Endothelial cell of umbilical vein (primary cell): ENCODE data around the gene VAC14. TPM values are rescaled to one million over a fixed set of nuclear protein-coding genes. Genes with fewer than 3 reads are reported as not detected.

ENCODE experiments used
- BruUV-seq: library from RNA; stranded (reverse); fragments of 400-500 nt; replicated peaks from 2 replicates; lab custom pipeline; 2021; lab: Mats Ljungman, UMichigan
- CTCF ChIA-PET: fragments of 300-600, 350-600 bp; sonication (Branson Sonifier 250); formaldehyde crosslinking; loops from one replicate; lab custom pipeline; 2021; ENCODE audit warnings: antibody characterized with exemption, inconsistent platforms; lab: Charles Lee
- POLR2A ChIA-PET: fragments of 300-600, 350-600 bp; sonication (Branson Sonifier 250); formaldehyde crosslinking; loops from one replicate; lab custom pipeline; 2021; ENCODE audit warnings: antibody characterized with exemption, inconsistent platforms; lab: Charles Lee
- DNase-seq: peaks from one replicate; pipeline ENCODE4 v3.0.0-alpha.2; 2011; ENCODE audit warnings: low read depth, low spot score
- FAIRE-seq: peaks from 2 replicates; lab custom pipeline; 2011; peaks lifted over from hg19 to GRCh38; lab: Jason Lieb, UNC
- H2AFZ ChIP-seq: 2 replicates; pipeline ENCODE4 v1.6.0; 2012; ENCODE audit warnings: low read depth, low read length, control low read depth, inconsistent platforms
- H3K27ac ChIP-seq: 2 replicates; pipeline ENCODE4 v1.5.1; 2011; ENCODE audit warnings: low read depth, mild to moderate bottlenecking, control low read depth, low read length, moderate library complexity; ENCODE audit not compliant: insufficient read depth
- H3K27me3 ChIP-seq, 2 experiments: 2 replicates each; pipeline versions ENCODE4 v1.6.0 to v1.6.1; 2011; ENCODE audit warnings: low read length in 2 of 2, mixed read lengths in 1 of 2; ENCODE audit not compliant: control insufficient read depth in 2 of 2, insufficient read depth in 2 of 2
- H3K36me3 ChIP-seq, 2 experiments: 2 replicates in 1 of 2; 3 replicates in 1 of 2; pipeline ENCODE4 v1.5.1; 2011; ENCODE audit warnings: low read length in 2 of 2, mild to moderate bottlenecking in 1 of 2, moderate library complexity in 1 of 2; ENCODE audit not compliant: control insufficient read depth in 2 of 2, insufficient read depth in 2 of 2; ENCODE audit errors: extremely low read depth in 1 of 2
- H3K4me1 ChIP-seq: 3 replicates; pipeline ENCODE4 v1.5.1; 2011; ENCODE audit warnings: mild to moderate bottlenecking, low read length; ENCODE audit not compliant: control insufficient read depth, insufficient read depth; ENCODE audit errors: extremely low read depth
- H3K4me2 ChIP-seq: 2 replicates; pipeline ENCODE4 v1.6.1; 2011; ENCODE audit warnings: low read length, control low read depth, mixed read lengths; ENCODE audit not compliant: insufficient read depth
- H3K4me3 ChIP-seq, 3 experiments: fragments of 200-600 bp in 1 of 3; sonication (generic), shearing (Covaris generic) in 1 of 3; replicated peaks in 1 of 3; 2 replicates each; pipeline ENCODE4 v1.5.1; 2011 to 2016; ENCODE audit warnings: control low read depth in 3 of 3, low read length in 3 of 3, mild to moderate bottlenecking in 2 of 3, inconsistent platforms in 1 of 3, low read depth in 1 of 3, moderate library complexity in 1 of 3; ENCODE audit not compliant: insufficient read depth in 1 of 3
- H3K79me2 ChIP-seq: 2 replicates; pipeline ENCODE4 v1.6.0; 2012; ENCODE audit warnings: low read length, inconsistent platforms; ENCODE audit not compliant: control insufficient read depth, insufficient read depth
- H3K9ac ChIP-seq: replicated peaks from 2 replicates; pipeline ENCODE3; 2011; ENCODE audit warnings: low read length, control low read depth; ENCODE audit not compliant: insufficient read depth; ENCODE audit errors: extremely low read depth
- H3K9me1 ChIP-seq: replicated peaks from 3 replicates; pipeline ENCODE4 v1.6.0; 2011; ENCODE audit warnings: mild to moderate bottlenecking, low read length; ENCODE audit not compliant: control insufficient read depth, insufficient read depth; ENCODE audit errors: extremely low read depth
- H3K9me3 ChIP-seq: replicated peaks from 2 replicates; pipeline ENCODE4 v1.5.1; 2012; ENCODE audit warnings: low read length, inconsistent platforms; ENCODE audit not compliant: control insufficient read depth, insufficient read depth
- H4K20me1 ChIP-seq: replicated peaks from 2 replicates; pipeline ENCODE3; 2011; ENCODE audit warnings: mild to moderate bottlenecking, low read length; ENCODE audit not compliant: control insufficient read depth, insufficient read depth; ENCODE audit errors: extremely low read depth
- CTCF ChIP-seq, 2 donors: IDR thresholded peaks; 1 replicate in 1 of 2; 2 replicates in 1 of 2; pipeline ENCODE4 v1.5.1; 2011; ENCODE audit warnings: low read length in 2 of 2, mild to moderate bottlenecking in 2 of 2, moderate library complexity in 2 of 2, control low read depth in 1 of 2, inconsistent platforms in 1 of 2, low read depth in 1 of 2; ENCODE audit not compliant: insufficient read depth in 1 of 2; ENCODE audit errors: extremely low read depth in 1 of 2
- EZH2 ChIP-seq: IDR thresholded peaks from 2 replicates; pipeline ENCODE4 v1.6.1; 2012; ENCODE audit warnings: borderline replicate concordance, low read depth, mild to moderate bottlenecking, moderate library complexity, low read length, inconsistent platforms; ENCODE audit not compliant: severe bottlenecking
- FOS ChIP-seq: IDR thresholded peaks from 2 replicates; pipeline ENCODE4 v1.6.1; 2011; ENCODE audit warnings: mild to moderate bottlenecking, low read length, moderate library complexity, borderline replicate concordance; ENCODE audit not compliant: insufficient read depth
- GATA2 ChIP-seq: IDR thresholded peaks from 2 replicates; pipeline ENCODE4 v1.7.0; 2011; ENCODE audit warnings: low read depth, mild to moderate bottlenecking, moderate library complexity, mixed read lengths, low read length; ENCODE audit not compliant: insufficient read length, insufficient read depth
- JUN ChIP-seq: IDR thresholded peaks from 2 replicates; pipeline ENCODE4 v1.6.1; 2011; ENCODE audit warnings: borderline replicate concordance, low read depth; ENCODE audit not compliant: insufficient read length, insufficient read depth
- MAX ChIP-seq: IDR thresholded peaks from 2 replicates; pipeline ENCODE4 v1.6.1; 2011; ENCODE audit not compliant: insufficient read depth, insufficient read length
- MYC ChIP-seq: IDR thresholded peaks from one replicate; pipeline ENCODE4 v1.6.1; 2011; ENCODE audit warnings: mild to moderate bottlenecking, low read depth, low read length
- POLR2A ChIP-seq: IDR thresholded peaks from 2 replicates; pipeline ENCODE4 v1.6.1; 2012; ENCODE audit warnings: low read depth, mild to moderate bottlenecking, control low read depth, low read length
- POLR2AphosphoS5 ChIP-seq: IDR thresholded peaks from 2 replicates; pipeline ENCODE4 v1.6.1; 2012; ENCODE audit warnings: low read depth, mild to moderate bottlenecking, control low read depth, low read length, moderate library complexity; ENCODE audit not compliant: insufficient read depth
- dilution Hi-C: fragments of 300-500 bp; cut with MboI; formaldehyde crosslinking; loops from one replicate; pipeline ENCODE4 v1.15.0; 2019; ENCODE audit warnings: low sequenced_read_pairs; ENCODE audit not compliant: extremely low pct_ligation_motif_present
- intact Hi-C: fragments of 100-400 bp; cut with micrococcal nuclease; formaldehyde crosslinking; loops from one replicate; pipeline ENCODE4 v1.10.0; 2022
- polyA plus RNA-seq, 4 experiments: library from polyadenylated mRNA; depleted of rRNA in 3 of 4; stranded (reverse) in 3 of 4; unstranded in 1 of 4; fragments of >200 nt; gene quantifications; 2 replicates each; pipeline versions ENCODE4 v1.2.1 to v1.2.3, GENCODE V29; 2011 to 2012; ENCODE audit warnings: missing spikeins in 1 of 4
- total RNA-seq: library from RNA; stranded (reverse); gene quantifications from 2 replicates; pipeline ENCODE4 v1.2.3, GENCODE V29; 2021

VAC14 gene
- total and polyA plus RNA-seq, 2 donors (not counting 3 experiments of a cell fraction or from before 2014, with no cell fraction given): 37.6 to 57.9 TPM

- Histone ChIP-seq H2AFZ (no peak overlapping the region), H3K27ac (no peak overlapping the region), H3K79me2 (peaks cover 2% of the 10 kb centered on the region), H3K9me3 (no peaks in the 10 kb centered on the region), H3K27me3 (no peaks in the 10 kb centered on the region), H3K9ac (no peak overlapping the region), H3K36me3 (no peaks in the 10 kb centered on the region), H3K9me1 (no peaks in the 10 kb centered on the region), H3K4me3 (no peak overlapping the region), H3K4me1 (peaks cover 31% of the 10 kb centered on the region), H4K20me1 (no peaks in the 10 kb centered on the region), H3K4me2 (no peak overlapping the region)
- TF ChIP-seq MAX (no peak), GATA2 (no peak), JUN (no peak), CTCF (IDR thresholded peaks at IDR 0.05; ENCODE audit: extremely low read depth in 1 of 2, insufficient read depth in 1 of 2, low read depth in 1 of 2, low read length in 2 of 2) (no peak), FOS (no peak), MYC (no peak), POLR2A (no peak), EZH2 (no peak), POLR2AphosphoS5 (no peak)
- ChIA-PET POLR2A (no interaction called here), CTCF (interaction anchor here (1.0 kb wide), 1 partner anchor 48 kb away, joined by 3 read pairs; no protein-coding TSS in a partner anchor)
- intact Hi-C loops (loop anchor here (2.0 to 5.0 kb wide), 2 partner anchors 17 to 1503 kb away; partner anchors contain the start of gene SNTB2), dilution Hi-C loops (no loop called here)
- no peak for DNase-seq
- FAIRE-seq: no peak
- BruUV-seq: no TSS peak
Observed at GRCh38 chr16:70689970-70690891, 110.7 kb downstream of the VAC14 start.
